B cell (primary cell): Measurements from ENCODE around the gene ATXN1. TPM values are rescaled to one million over a fixed set of nuclear protein-coding genes. Genes with fewer than 3 reads are reported as not detected.
"Not testable (repeated sequence)": the region's sequence is repeated elsewhere in the genome, so short reads cannot be mapped to it uniquely, and the experiment has no call there.

ENCODE experiments used
- ATAC-seq: fragments of 200-7000 bp; cut with Tn5 transposase; one replicate; pipeline ENCODE4 v1.10.0; 2021; ENCODE audit warnings: low read depth, mild to moderate bottlenecking, moderate number of reproducible peaks, moderate library complexity
- CTCF ChIA-PET: fragments of 350-600 bp; sonication (Branson Sonifier 250); formaldehyde crosslinking; loops from one replicate; lab custom pipeline; 2021; ENCODE audit warnings: antibody characterized with exemption, inconsistent platforms; lab: Charles Lee
- POLR2A ChIA-PET: fragments of 350-600 bp; sonication (Branson Sonifier 250); formaldehyde crosslinking; loops from one replicate; lab custom pipeline; 2021; ENCODE audit warnings: antibody characterized with exemption; lab: Charles Lee
- DNase-seq: peaks from one replicate; pipeline ENCODE4 v3.0.0; 2013
- H2AFZ ChIP-seq: 2 replicates; pipeline ENCODE4 v1.6.1; 2012; ENCODE audit warnings: mild to moderate bottlenecking, low read depth, low read length; ENCODE audit not compliant: insufficient read depth, poor library complexity, severe bottlenecking
- H3K27ac ChIP-seq, 2 donors: 1 replicate in 1 of 2; 2 replicates in 1 of 2; pipeline ENCODE4 v1.5.1; 2012 to 2013; ENCODE audit warnings: low read length in 2 of 2, mild to moderate bottlenecking in 2 of 2, moderate library complexity in 1 of 2
- H3K27me3 ChIP-seq, 4 experiments: fragments of 200-600 bp in 1 of 4; sonication (generic) in 1 of 4; replicated peaks in 1 of 4; 1 replicate in 2 of 4; 2 replicates in 2 of 4; pipeline versions ENCODE4 v1.6.1 to v1.7.0; 2013 to 2016; ENCODE audit warnings: low read length in 3 of 4, mild to moderate bottlenecking in 2 of 4, mixed read lengths in 1 of 4, moderate library complexity in 1 of 4; ENCODE audit not compliant: insufficient read depth in 4 of 4, control insufficient read depth in 3 of 4; ENCODE audit errors: control extremely low read depth in 1 of 4
- H3K36me3 ChIP-seq, 2 experiments: replicated peaks in 1 of 2; 1 replicate in 1 of 2; 2 replicates in 1 of 2; pipeline versions ENCODE4 v1.6.1 to v1.7.1; 2013; ENCODE audit warnings: low read length in 1 of 2; ENCODE audit not compliant: insufficient read depth in 2 of 2, control insufficient read depth in 1 of 2; ENCODE audit errors: control extremely low read depth in 1 of 2, extremely low read depth in 1 of 2
- H3K4me1 ChIP-seq, 2 donors: fragments of 200-600 bp in 1 of 2; sonication (generic) in 1 of 2; 1 replicate in 1 of 2; 2 replicates in 1 of 2; pipeline versions ENCODE4 v1.5.1 to v1.6.1; 2013 to 2017; ENCODE audit warnings: low read length in 2 of 2; ENCODE audit not compliant: control insufficient read depth in 2 of 2, insufficient read depth in 2 of 2
- H3K4me2 ChIP-seq: replicated peaks from 2 replicates; pipeline ENCODE3; 2012; ENCODE audit warnings: mild to moderate bottlenecking, low read depth, low read length; ENCODE audit not compliant: poor library complexity, severe bottlenecking
- H3K4me3 ChIP-seq, 5 experiments: fragments of 200-600 bp in 1 of 5; sonication (generic) in 1 of 5; 1 replicate in 3 of 5; 2 replicates in 2 of 5; pipeline versions ENCODE4 v1.5.1 to v1.7.0; 2011 to 2016; ENCODE audit warnings: low read length in 4 of 5, mild to moderate bottlenecking in 4 of 5, low read depth in 2 of 5, control low read depth in 1 of 5, moderate library complexity in 1 of 5; ENCODE audit not compliant: insufficient read depth in 1 of 5; ENCODE audit errors: control extremely low read depth in 1 of 5, extremely low read depth in 1 of 5
- H3K79me2 ChIP-seq: fragments of 200-600 bp; sonication (generic); one replicate; pipeline ENCODE4 v1.6.0; 2016; ENCODE audit warnings: low read length; ENCODE audit not compliant: control insufficient read depth, insufficient read depth
- H3K9ac ChIP-seq: fragments of 200-600 bp; sonication (generic); 2 replicates; pipeline ENCODE4 v1.6.1; 2017; ENCODE audit warnings: mild to moderate bottlenecking, low read length, moderate library complexity
- H3K9me3 ChIP-seq, 3 donors: one replicate each; pipeline versions ENCODE4 v1.6.1 to v1.7.1; 2013; ENCODE audit warnings: low read length in 2 of 3; ENCODE audit not compliant: control insufficient read depth in 2 of 3, insufficient read depth in 1 of 3; ENCODE audit errors: control extremely low read depth in 1 of 3
- H4K20me1 ChIP-seq: 2 replicates; pipeline ENCODE4 v1.6.0; 2012; ENCODE audit warnings: mild to moderate bottlenecking, low read length; ENCODE audit not compliant: insufficient read depth, control insufficient read depth, poor library complexity, severe bottlenecking
- H3K27ac Mint-ChIP-seq: one replicate; pipeline ENCODE4 v1.8.0; 2021; ENCODE audit warnings: mixed read lengths
- H3K27me3 Mint-ChIP-seq: one replicate; pipeline ENCODE4 v1.8.0; 2021; ENCODE audit warnings: mixed read lengths
- H3K4me1 Mint-ChIP-seq: one replicate; pipeline ENCODE4 v1.8.0; 2021; ENCODE audit warnings: mixed read lengths
- H3K4me3 Mint-ChIP-seq: one replicate; pipeline ENCODE4 v1.8.0; 2021; ENCODE audit warnings: mixed read lengths
- H3K9me3 Mint-ChIP-seq: one replicate; pipeline ENCODE4 v1.8.0; 2022; ENCODE audit warnings: mixed read lengths; ENCODE audit not compliant: insufficient read depth
- EZH2 ChIP-seq: IDR thresholded peaks from 2 replicates; pipeline ENCODE4 v1.6.1; 2012; ENCODE audit warnings: borderline replicate concordance, low read depth, mild to moderate bottlenecking, moderate library complexity, low read length; ENCODE audit not compliant: insufficient read depth, poor library complexity, severe bottlenecking
- WGBS: methylation state at CpG from one replicate; pipeline ENCODE4 v1.1.5; 2013; ENCODE audit warnings: missing lambda C conversion rate; ENCODE audit not compliant: insufficient coverage; 5-methylcytosine and 5-hydroxymethylcytosine counted together
- intact Hi-C: fragments of 100-400 bp; cut with micrococcal nuclease; formaldehyde crosslinking; loops from one replicate; pipeline ENCODE4 v1.10.0; 2022
- polyA plus RNA-seq: library from polyadenylated mRNA; depleted of rRNA; stranded (reverse); fragments of >200 nt; gene quantifications from 2 replicates; pipeline ENCODE4 v1.2.3, GENCODE V29; 2012
- total RNA-seq, 2 donors: library from RNA; stranded (reverse); fragments of 120-200 nt in 1 of 2; gene quantifications; 1 replicate in 1 of 2; 2 replicates in 1 of 2; pipeline versions ENCODE4 v1.2.3 to v1.2.4, GENCODE V29; 2013 to 2022
- TF ChIP-seq, protein P1 (sequence below): fragments of 200-600 bp; IDR thresholded peaks from one replicate; pipeline ENCODE4 v1.8.0; 2022; ENCODE audit warnings: antibody characterized with exemption, mild to moderate bottlenecking

ATXN1 gene
- total and polyA plus RNA-seq, 2 donors (not counting 1 experiment from before 2014, with no cell fraction given), result 5.7 to 63.8 TPM

DNA sequence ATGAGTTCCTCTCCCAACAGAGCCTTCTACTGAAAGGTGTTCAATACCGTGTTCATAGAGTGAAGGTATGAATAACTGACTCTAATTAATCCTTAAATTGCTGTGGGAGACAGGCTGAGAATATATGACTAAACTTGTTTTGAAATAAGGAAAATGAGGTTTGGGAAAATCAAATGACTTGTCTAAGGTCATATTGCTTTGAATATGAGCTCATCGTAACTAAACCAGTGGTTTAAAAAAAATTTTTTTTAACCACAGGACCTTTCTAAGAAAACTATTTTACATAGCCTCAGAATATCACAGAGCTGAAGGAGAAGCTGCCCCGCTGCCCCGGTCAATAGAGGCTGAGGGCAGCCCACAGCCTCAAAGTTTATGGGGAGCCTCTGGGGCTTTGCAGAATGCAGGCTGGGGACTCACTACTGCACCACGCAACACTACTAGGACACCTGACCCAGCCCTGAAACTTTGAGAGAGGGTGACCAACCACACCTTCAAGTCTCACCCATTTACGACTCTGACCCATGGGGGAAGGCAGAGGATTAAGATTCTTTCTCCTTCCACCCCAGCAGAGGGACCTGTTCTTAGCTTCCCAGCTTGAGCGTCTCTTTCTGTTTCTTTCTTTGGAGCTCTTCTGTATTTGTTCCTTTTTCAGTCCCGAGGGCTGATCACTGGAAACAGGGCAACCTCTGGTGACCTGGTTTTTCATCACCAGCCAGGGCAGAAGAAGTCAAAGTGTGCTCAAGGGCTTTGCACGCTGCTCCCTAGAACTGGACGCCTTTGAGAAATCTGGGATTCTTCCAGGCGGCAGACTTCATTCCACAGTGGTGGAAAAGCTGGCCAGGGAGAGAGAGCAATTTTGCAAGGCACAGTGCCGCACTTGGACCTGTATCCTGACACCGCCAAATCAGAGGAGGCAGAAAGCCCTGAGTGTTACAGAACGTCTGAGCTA, 220.2 kb downstream of the ATXN1 start:
- no peaks in the 10 kb centered on the region for H3K4me1 ChIP-seq
- WGBS, result 87% methylated on average over 12 of the region's 14 CpGs
- no peaks in the 10 kb centered on the region for H3K79me2 ChIP-seq
- TF ChIP-seq, protein P1, sequence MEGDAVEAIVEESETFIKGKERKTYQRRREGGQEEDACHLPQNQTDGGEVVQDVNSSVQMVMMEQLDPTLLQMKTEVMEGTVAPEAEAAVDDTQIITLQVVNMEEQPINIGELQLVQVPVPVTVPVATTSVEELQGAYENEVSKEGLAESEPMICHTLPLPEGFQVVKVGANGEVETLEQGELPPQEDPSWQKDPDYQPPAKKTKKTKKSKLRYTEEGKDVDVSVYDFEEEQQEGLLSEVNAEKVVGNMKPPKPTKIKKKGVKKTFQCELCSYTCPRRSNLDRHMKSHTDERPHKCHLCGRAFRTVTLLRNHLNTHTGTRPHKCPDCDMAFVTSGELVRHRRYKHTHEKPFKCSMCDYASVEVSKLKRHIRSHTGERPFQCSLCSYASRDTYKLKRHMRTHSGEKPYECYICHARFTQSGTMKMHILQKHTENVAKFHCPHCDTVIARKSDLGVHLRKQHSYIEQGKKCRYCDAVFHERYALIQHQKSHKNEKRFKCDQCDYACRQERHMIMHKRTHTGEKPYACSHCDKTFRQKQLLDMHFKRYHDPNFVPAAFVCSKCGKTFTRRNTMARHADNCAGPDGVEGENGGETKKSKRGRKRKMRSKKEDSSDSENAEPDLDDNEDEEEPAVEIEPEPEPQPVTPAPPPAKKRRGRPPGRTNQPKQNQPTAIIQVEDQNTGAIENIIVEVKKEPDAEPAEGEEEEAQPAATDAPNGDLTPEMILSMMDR, result no peak
- no peak for TF ChIP-seq EZH2
- H3K36me3 ChIP-seq, result no peaks in the 10 kb centered on the region
- no peak overlapping the region for H3K4me3 Mint-ChIP-seq
- H3K27me3 Mint-ChIP-seq, result peaks cover 2% of the 10 kb centered on the region
- ATAC-seq (no peak), DNase-seq (no peak)
- no peak overlapping the region for H3K4me2 ChIP-seq
- H4K20me1 ChIP-seq, result no peaks in the 10 kb centered on the region
- no peaks in the 10 kb centered on the region for H3K27me3 ChIP-seq
- H3K9me3 Mint-ChIP-seq, result no peaks in the 10 kb centered on the region
- no peaks in the 10 kb centered on the region for H3K9me3 ChIP-seq
- H3K4me1 Mint-ChIP-seq, result peaks cover 3% of the 10 kb centered on the region
- H3K27ac ChIP-seq, result no peak overlapping the region
- no peak overlapping the region for H3K27ac Mint-ChIP-seq
- no peak overlapping the region for H2AFZ ChIP-seq
- ChIA-PET CTCF (interaction anchor here (0.8 to 1.9 kb wide), 3 partner anchors 26 to 222 kb away, joined by 3 to 5 read pairs (median 3); partner anchors contain the start of gene ATXN1), POLR2A (no interaction called here)
- H3K9ac ChIP-seq, result no peak overlapping the region
- H3K4me3 ChIP-seq, result no peak overlapping the region
- intact Hi-C loops, result no loop called here

- H2AFZ ChIP-seq, H3K27me3 Mint-ChIP-seq, H3K4me2 ChIP-seq, H3K4me1 Mint-ChIP-seq, H3K4me1 ChIP-seq, POLR2A ChIA-PET, H3K9ac ChIP-seq, H3K9me3 ChIP-seq, H4K20me1 ChIP-seq, H3K27ac ChIP-seq, H3K27ac Mint-ChIP-seq, ATAC-seq, H3K36me3 ChIP-seq, H3K27me3 ChIP-seq, DNase-seq, H3K4me3 Mint-ChIP-seq, intact Hi-C loops, H3K9me3 Mint-ChIP-seq, H3K79me2 ChIP-seq, H3K4me3 ChIP-seq: not testable (repeated sequence)
- CTCF ChIA-PET, result interaction anchor here (1.0 to 1.9 kb wide), 2 partner anchors 25 to 221 kb away, joined by 3 to 5 read pairs; partner anchors contain the start of gene ATXN1
- 80% methylated on average over 1 of the region's 4 CpGs for WGBS
These were observed 220.9 kb downstream of the ATXN1 start for GRCh38 chr6:16540383-16540782.
